Esophagus (tissue), 2 donors: Measurements from ENCODE around the gene TRAPPC10. TPM values are rescaled to one million over a fixed set of nuclear protein-coding genes. Genes with fewer than 3 reads are reported as not detected.

Experiments used
- H3K27ac ChIP-seq, 2 donors: one replicate each; pipeline ENCODE4 v1.5.1; 2013; ENCODE audit warnings: low read depth in 2 of 2, mild to moderate bottlenecking in 2 of 2, inconsistent platforms in 1 of 2, low read length in 1 of 2, moderate library complexity in 1 of 2
- H3K27me3 ChIP-seq, 2 donors: one replicate each; pipeline ENCODE4 v1.6.1; 2013; ENCODE audit warnings: low read length in 2 of 2, control low read depth in 1 of 2, mild to moderate bottlenecking in 1 of 2; ENCODE audit not compliant: insufficient read depth in 2 of 2, control insufficient read depth in 1 of 2
- H3K36me3 ChIP-seq, 2 donors: one replicate each; pipeline ENCODE4 v1.6.1; 2013; ENCODE audit warnings: low read length in 1 of 2; ENCODE audit not compliant: control insufficient read depth in 2 of 2, insufficient read depth in 2 of 2
- H3K4me1 ChIP-seq, 2 donors: one replicate each; pipeline ENCODE4 v1.6.1; 2013; ENCODE audit warnings: low read length in 1 of 2; ENCODE audit not compliant: control insufficient read depth in 2 of 2, insufficient read depth in 2 of 2
- H3K4me3 ChIP-seq, 2 donors: one replicate each; pipeline ENCODE4 v1.5.1; 2013; ENCODE audit warnings: low read length in 2 of 2, mild to moderate bottlenecking in 2 of 2, low read depth in 1 of 2, moderate library complexity in 1 of 2
- H3K9me3 ChIP-seq, 2 donors: one replicate each; pipeline ENCODE4 v1.6.1; 2013; ENCODE audit warnings: mild to moderate bottlenecking in 2 of 2, low read depth in 1 of 2, low read length in 1 of 2, moderate library complexity in 1 of 2; ENCODE audit not compliant: control insufficient read depth in 2 of 2, insufficient read depth in 1 of 2
- WGBS, 2 donors: extraction: QIAGEN DNeasy Blood & Tissue Kit; methylation state at CpG; one replicate each; pipeline ENCODE4 v1.1.7; 2013; 5-methylcytosine and 5-hydroxymethylcytosine counted together
- polyA plus RNA-seq, 2 donors: library from polyadenylated mRNA; stranded (reverse); fragments of 200-250 nt; gene quantifications; one replicate each; pipeline ENCODE4 v1.2.3, GENCODE V29; 2013
- donor health status: healthy with polysubstance abuse.
- donor health status: Bipolar disorder and iron deficiency.

Gene TRAPPC10
- polyA plus RNA-seq, 2 donors = 6.8 to 7.7 TPM

- Histone ChIP-seq H3K27ac (no peak overlapping the region), H3K27me3 (no peaks in the 10 kb centered on the region), H3K9me3 (no peaks in the 10 kb centered on the region), H3K36me3 (peaks cover 4% of the 10 kb centered on the region in 2 donors), H3K4me3 (no peak overlapping the region), H3K4me1 (peaks cover 0 to 2% of the 10 kb centered on the region in 2 donors)
- WGBS, 2 donors = 97% methylated on average over 18 of the region's 18 CpGs
Measured at GRCh38 chr21:44046734-44047133, 34.6 kb downstream of the TRAPPC10 start.

- no peaks in the 10 kb centered on the region for H3K27me3 ChIP-seq
- WGBS, 2 donors = 56 to 68% methylated on average over 7 of the region's 7 CpGs
- H3K27ac ChIP-seq = no peak overlapping the region
- peaks cover 0 to 4% of the 10 kb centered on the region in 2 donors for H3K4me1 ChIP-seq
- H3K4me3 ChIP-seq = no peak overlapping the region
- no peaks in the 10 kb centered on the region for H3K9me3 ChIP-seq
- H3K36me3 ChIP-seq = peaks cover 4 to 6% of the 10 kb centered on the region in 2 donors
Measured at GRCh38 chr21:44047996-44048560, 36.0 kb downstream of the TRAPPC10 start.

DNA sequence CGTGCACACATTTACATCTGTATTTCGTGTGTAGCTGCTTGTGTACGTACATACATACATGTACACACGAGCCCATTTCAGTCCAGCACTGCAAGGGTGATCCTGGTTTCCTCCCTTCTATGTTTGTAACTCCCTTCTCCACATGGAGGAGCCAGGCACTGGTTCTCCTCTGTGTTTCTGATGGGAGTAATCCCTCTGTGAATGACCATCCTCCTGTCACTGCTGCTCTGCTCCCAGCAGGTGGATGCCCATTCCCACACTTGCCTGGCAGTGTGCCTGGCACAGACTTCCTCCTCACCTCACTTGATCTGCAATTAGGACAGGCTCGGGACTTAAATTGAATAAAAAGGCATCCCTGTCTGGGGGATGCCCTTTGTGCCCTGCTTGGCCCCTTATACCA is 37.1 kb downstream of the TRAPPC10 start:
- H3K4me3 ChIP-seq = no peak overlapping the region
- no peaks in the 10 kb centered on the region for H3K9me3 ChIP-seq
- H3K27me3 ChIP-seq = no peaks in the 10 kb centered on the region
- H3K4me1 ChIP-seq = peaks cover 0 to 4% of the 10 kb centered on the region in 2 donors
- WGBS, 2 donors = 82 to 89% methylated on average over 5 of the region's 5 CpGs
- H3K36me3 ChIP-seq = peaks cover 4 to 6% of the 10 kb centered on the region in 2 donors
- no peak overlapping the region for H3K27ac ChIP-seq

DNA sequence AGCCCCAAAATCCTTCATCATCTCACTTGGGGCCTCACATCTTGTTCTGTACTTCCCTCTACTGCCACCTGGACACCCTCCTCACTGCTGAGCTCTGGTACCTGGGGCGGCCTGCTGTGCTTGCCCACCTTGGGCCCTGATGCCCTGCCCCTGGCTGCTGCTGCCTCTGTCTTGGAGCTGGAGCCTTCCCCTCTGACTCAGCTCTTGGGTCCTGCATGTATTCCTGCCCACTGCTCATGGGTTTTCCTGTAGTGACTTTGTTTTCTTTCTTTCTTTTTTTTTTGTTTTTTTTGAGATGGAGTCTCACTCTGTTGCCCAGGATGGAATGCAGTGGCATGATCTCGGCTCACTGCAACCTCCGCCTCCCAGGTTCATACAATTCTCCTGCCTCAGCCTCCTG is 37.5 kb downstream of the TRAPPC10 start:
- no peak overlapping the region for H3K27ac ChIP-seq
- H3K4me1 ChIP-seq = peaks cover 0 to 4% of the 10 kb centered on the region in 2 donors
- no peaks in the 10 kb centered on the region for H3K9me3 ChIP-seq
- H3K36me3 ChIP-seq = peaks cover 4 to 6% of the 10 kb centered on the region in 2 donors
- H3K4me3 ChIP-seq = no peak overlapping the region
- no peaks in the 10 kb centered on the region for H3K27me3 ChIP-seq
- WGBS, 2 donors = 98 to 99% methylated on average over 3 of the region's 3 CpGs

DNA sequence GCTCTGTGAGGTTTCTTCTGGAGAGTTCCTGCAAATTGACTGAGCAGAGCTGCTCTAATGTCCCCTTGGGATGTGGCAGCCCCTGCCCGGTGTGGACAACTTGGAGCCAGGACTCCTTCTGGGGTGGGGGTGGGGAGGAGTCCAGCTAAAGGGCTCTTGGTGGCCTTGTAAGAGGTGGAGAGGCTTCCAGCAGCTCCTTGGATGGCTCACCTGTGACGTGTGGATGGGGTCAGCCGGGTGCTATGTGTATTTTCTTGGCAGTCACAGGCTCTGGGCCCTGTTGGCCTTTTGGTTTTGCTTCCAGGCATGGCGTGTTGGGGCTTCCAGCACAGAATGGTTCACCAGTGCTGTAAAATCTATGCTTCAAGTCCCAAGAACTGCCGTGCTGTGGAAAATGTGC is 38.2 kb downstream of the TRAPPC10 start:
- WGBS, 2 donors = 81 to 84% methylated on average over 5 of the region's 5 CpGs
- Histone ChIP-seq H3K27me3 (no peaks in the 10 kb centered on the region), H3K4me3 (no peak overlapping the region), H3K27ac (no peak overlapping the region), H3K9me3 (no peaks in the 10 kb centered on the region), H3K4me1 (peaks cover 0 to 4% of the 10 kb centered on the region in 2 donors), H3K36me3 (peaks cover 4 to 9% of the 10 kb centered on the region in 2 donors)

GRCh38 chr21:44051462-44051941 is 39.4 kb downstream of the TRAPPC10 start:
- H3K4me1 ChIP-seq = peaks cover 0 to 4% of the 10 kb centered on the region in 2 donors
- WGBS, 2 donors = 60 to 81% methylated on average over 11 of the region's 11 CpGs
- peaks cover 4 to 13% of the 10 kb centered on the region in 2 donors for H3K36me3 ChIP-seq
- no peak overlapping the region for H3K4me3 ChIP-seq
- no peaks in the 10 kb centered on the region for H3K27me3 ChIP-seq
- H3K27ac ChIP-seq = peak overlapping the region; percentile 47 to 61
- H3K9me3 ChIP-seq = no peaks in the 10 kb centered on the region

DNA sequence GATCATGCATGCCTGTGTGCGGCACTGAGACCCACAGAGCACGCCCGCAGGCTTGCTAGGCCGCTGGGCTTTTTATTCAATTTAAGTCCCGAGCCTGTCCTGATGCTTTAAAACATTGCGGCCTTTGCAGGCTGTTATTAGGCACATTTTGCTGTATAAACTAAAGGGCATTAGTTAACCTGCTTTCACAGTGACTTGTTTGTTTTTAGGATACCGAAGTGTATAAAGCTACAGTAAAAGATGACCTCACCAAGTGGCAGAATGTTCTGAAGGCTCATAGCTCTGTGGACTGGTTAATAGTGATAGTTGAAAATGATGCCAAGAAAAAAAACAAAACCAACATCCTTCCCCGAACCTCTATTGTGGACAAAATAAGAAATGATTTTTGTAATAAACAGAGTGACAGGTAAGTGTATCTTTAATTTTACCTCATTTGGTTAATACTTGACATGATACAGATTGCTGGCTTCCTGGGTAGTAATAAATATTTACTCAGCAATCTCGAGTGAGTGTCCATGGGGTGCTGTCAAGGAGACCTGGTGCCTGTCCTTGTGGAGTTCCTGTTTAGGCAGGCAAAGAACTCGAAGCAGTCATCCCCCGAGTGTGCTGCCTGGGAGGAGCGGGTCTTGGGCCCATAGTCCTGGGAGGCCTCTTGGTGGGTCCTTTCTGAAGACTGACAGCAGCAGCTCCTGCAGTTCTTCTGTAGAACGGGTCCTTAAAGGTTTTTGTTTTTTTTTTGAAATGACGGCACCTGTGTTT is 40.1 kb downstream of the TRAPPC10 start:
- no peaks in the 10 kb centered on the region for H3K27me3 ChIP-seq
- peaks cover 0 to 4% of the 10 kb centered on the region in 2 donors for H3K4me1 ChIP-seq
- peak overlapping the region; percentile 51 to 61 for H3K27ac ChIP-seq
- H3K4me3 ChIP-seq = no peak overlapping the region
- H3K9me3 ChIP-seq = no peaks in the 10 kb centered on the region
- peaks cover 4 to 18% of the 10 kb centered on the region in 2 donors for H3K36me3 ChIP-seq
- 76 to 77% methylated on average over 14 of the region's 14 CpGs for WGBS, 2 donors

- whole genome bisulfite sequencing, 2 donors = 93 to 94% methylated on average over 6 of the region's 6 CpGs
- Histone ChIP-seq H3K27ac (no peak overlapping the region), H3K27me3 (no peaks in the 10 kb centered on the region), H3K4me3 (no peak overlapping the region), H3K4me1 (peaks cover 0 to 4% of the 10 kb centered on the region in 2 donors), H3K9me3 (no peaks in the 10 kb centered on the region), H3K36me3 (peaks cover 4 to 19% of the 10 kb centered on the region in 2 donors)
Measured at GRCh38 chr21:44052830-44053226, 40.7 kb downstream of the TRAPPC10 start.

GRCh38 chr21:44053567-44053966 is 41.5 kb downstream of the TRAPPC10 start:
- 97% methylated on average over 9 of the region's 9 CpGs for WGBS, 2 donors
- Histone ChIP-seq H3K4me3 (no peak overlapping the region), H3K36me3 (peaks cover 4 to 22% of the 10 kb centered on the region in 2 donors)

More at GRCh38 chr21:44053567-44053966, 41.5 kb downstream of the TRAPPC10 start:
- no peaks in the 10 kb centered on the region for H3K9me3 ChIP-seq
- peaks cover 0 to 4% of the 10 kb centered on the region in 2 donors for H3K4me1 ChIP-seq
- H3K27me3 ChIP-seq = no peaks in the 10 kb centered on the region
- no peak overlapping the region for H3K27ac ChIP-seq
